ENCODE data around the gene KCNJ10. TPM values are rescaled to one million over a fixed set of nuclear protein-coding genes. Genes with fewer than 3 reads are reported as not detected.

The KCNJ10 gene
- total and polyA plus RNA-seq, 2 donors from 2014 or later: 4.9 to 57.6 TPM

- intact Hi-C loops (cut with DNase I): no loop called here
- no peak for TF ChIP-seq CTCF (IDR thresholded peaks at IDR 0.05; ENCODE audit: borderline replicate concordance, extremely low read depth, insufficient read depth)
- Histone ChIP-seq H3K4me1 (ENCODE audit: control insufficient read depth in 2 of 3, insufficient read depth in 2 of 3, low read depth in 1 of 3, low read length in 3 of 3) (peaks cover 0 to 14% (median 12%) of the 10 kb centered on the region in 3 donors), H3K36me3 (ENCODE audit: control insufficient read depth in 2 of 3, insufficient read depth in 3 of 3, low read length in 3 of 3) (no peaks in the 10 kb centered on the region), H3K27me3 (ENCODE audit: control insufficient read depth, insufficient read depth, low read length) (no peaks in the 10 kb centered on the region), H3K9me3 (ENCODE audit: control insufficient read depth in 2 of 3, insufficient read depth in 1 of 3, low read length in 3 of 3) (no peaks in the 10 kb centered on the region), H3K4me3 (ENCODE audit: low read length in 3 of 3) (peak overlapping the region; percentile 85 to 97 (median 92)), H3K9ac (ENCODE audit: low read length in 3 of 3) (peak overlapping the region; percentile 2 to 76 (median 16)), H3K27ac (ENCODE audit: low read depth in 2 of 2, low read length in 2 of 2) (peak overlapping the region; percentile 2 to 64)
- DNase-seq: peak in 2 of 5 donors; percentile 37 to 47
- FAIRE-seq: no peak
Observed at GRCh38 chr1:160032165-160032820, 37.7 kb downstream of the KCNJ10 start.

GRCh38 chr1:160031365-160032164 is 38.4 kb downstream of the KCNJ10 start, which contains the start of gene PIGM:
PIGM (minus strand) TSS chr1:160031990; CDS start chr1:160031739, 251 bp downstream.
- peak; percentile 97 to 98 (median 97) for DNase-seq
- peaks cover 0 to 14% (median 12%) of the 10 kb centered on the region in 3 donors for H3K4me1 ChIP-seq (ENCODE audit: control insufficient read depth in 2 of 3, insufficient read depth in 2 of 3, low read depth in 1 of 3, low read length in 3 of 3)
- no peaks in the 10 kb centered on the region for H3K9me3 ChIP-seq (ENCODE audit: control insufficient read depth in 2 of 3, insufficient read depth in 1 of 3, low read length in 3 of 3)
- no peak for TF ChIP-seq CTCF (IDR thresholded peaks at IDR 0.05; ENCODE audit: borderline replicate concordance, extremely low read depth, insufficient read depth)
- FAIRE-seq: peak; percentile 82
- H3K27me3 ChIP-seq (ENCODE audit: control insufficient read depth, insufficient read depth, low read length): no peaks in the 10 kb centered on the region
- peak within 1 kb of the TSS; percentile 76 to 86 (median 76) for H3K9ac ChIP-seq (ENCODE audit: low read length in 3 of 3)
- peak within 1 kb of the TSS; percentile 64 to 79 for H3K27ac ChIP-seq (ENCODE audit: low read depth in 2 of 2, low read length in 2 of 2)
- intact Hi-C loops (cut with DNase I): no loop called here
- peak within 1 kb of the TSS; percentile 85 to 97 (median 92) for H3K4me3 ChIP-seq (ENCODE audit: low read length in 3 of 3)
- H3K36me3 ChIP-seq (ENCODE audit: control insufficient read depth in 2 of 3, insufficient read depth in 3 of 3, low read length in 3 of 3): no peaks in the 10 kb centered on the region

GRCh38 chr1:160030657-160031364 is 39.1 kb downstream of the KCNJ10 start:
- H3K27me3 ChIP-seq (ENCODE audit: control insufficient read depth, insufficient read depth, low read length): no peaks in the 10 kb centered on the region
- H3K36me3 ChIP-seq (ENCODE audit: control insufficient read depth in 2 of 3, insufficient read depth in 3 of 3, low read length in 3 of 3): no peaks in the 10 kb centered on the region
- DNase-seq (peak in 3 of 5 donors; percentile 19 to 67 (median 43)), FAIRE-seq (no peak)
- peak overlapping the region; percentile 8 to 79 for H3K27ac ChIP-seq (ENCODE audit: low read depth in 2 of 2, low read length in 2 of 2)
- TF ChIP-seq CTCF (IDR thresholded peaks at IDR 0.05; ENCODE audit: borderline replicate concordance, extremely low read depth, insufficient read depth): no peak
- H3K4me1 ChIP-seq (ENCODE audit: control insufficient read depth in 2 of 3, insufficient read depth in 2 of 3, low read depth in 1 of 3, low read length in 3 of 3): peaks cover 0 to 14% (median 12%) of the 10 kb centered on the region in 3 donors
- H3K9ac ChIP-seq (ENCODE audit: low read length in 3 of 3): peak overlapping the region; percentile 76 to 86 (median 76)
- no peaks in the 10 kb centered on the region for H3K9me3 ChIP-seq (ENCODE audit: control insufficient read depth in 2 of 3, insufficient read depth in 1 of 3, low read length in 3 of 3)
- peak overlapping the region; percentile 85 to 97 (median 92) for H3K4me3 ChIP-seq (ENCODE audit: low read length in 3 of 3)
- intact Hi-C loops (cut with DNase I): no loop called here

Data from kidney (tissue), 14 donors.